ENCODE data around the gene PCDHA6. TPM values are rescaled to one million over a fixed set of nuclear protein-coding genes. Genes with fewer than 3 reads are reported as not detected.
"Not testable (repeated sequence)": the region's sequence is repeated elsewhere in the genome, so short reads cannot be mapped to it uniquely, and the experiment has no call there.

PCDHA6 gene
- total RNA-seq, result 0.50 TPM
- long read RNA-seq, result 0 reads

GRCh38 chr5:140827704-140828361 lies at the start of gene PCDHA6:
TSS of gene PCDHA6 (plus strand) at chr5:140827960. CDS start at chr5:140828092, 132 bp downstream.
- H3K36me3 ChIP-seq, result no peaks in the 10 kb centered on the region
- DNase-seq (no peak), ATAC-seq (no peak)
- H3K9me3 ChIP-seq, result peaks cover 19% of the 10 kb centered on the region
- TF ChIP-seq, protein P1, sequence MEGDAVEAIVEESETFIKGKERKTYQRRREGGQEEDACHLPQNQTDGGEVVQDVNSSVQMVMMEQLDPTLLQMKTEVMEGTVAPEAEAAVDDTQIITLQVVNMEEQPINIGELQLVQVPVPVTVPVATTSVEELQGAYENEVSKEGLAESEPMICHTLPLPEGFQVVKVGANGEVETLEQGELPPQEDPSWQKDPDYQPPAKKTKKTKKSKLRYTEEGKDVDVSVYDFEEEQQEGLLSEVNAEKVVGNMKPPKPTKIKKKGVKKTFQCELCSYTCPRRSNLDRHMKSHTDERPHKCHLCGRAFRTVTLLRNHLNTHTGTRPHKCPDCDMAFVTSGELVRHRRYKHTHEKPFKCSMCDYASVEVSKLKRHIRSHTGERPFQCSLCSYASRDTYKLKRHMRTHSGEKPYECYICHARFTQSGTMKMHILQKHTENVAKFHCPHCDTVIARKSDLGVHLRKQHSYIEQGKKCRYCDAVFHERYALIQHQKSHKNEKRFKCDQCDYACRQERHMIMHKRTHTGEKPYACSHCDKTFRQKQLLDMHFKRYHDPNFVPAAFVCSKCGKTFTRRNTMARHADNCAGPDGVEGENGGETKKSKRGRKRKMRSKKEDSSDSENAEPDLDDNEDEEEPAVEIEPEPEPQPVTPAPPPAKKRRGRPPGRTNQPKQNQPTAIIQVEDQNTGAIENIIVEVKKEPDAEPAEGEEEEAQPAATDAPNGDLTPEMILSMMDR (IDR thresholded peaks at IDR 0.05), result no peak
- H3K27me3 ChIP-seq (ENCODE audit: low read depth), result peaks cover 28% of the 10 kb centered on the region
- intact Hi-C loops (cut with DNase I), result no loop called here
- no peaks in the 10 kb centered on the region for H3K4me1 ChIP-seq
- H3K27ac ChIP-seq, result no peak within 1 kb of the TSS
- no peak within 1 kb of the TSS for H3K4me3 ChIP-seq

DNA sequence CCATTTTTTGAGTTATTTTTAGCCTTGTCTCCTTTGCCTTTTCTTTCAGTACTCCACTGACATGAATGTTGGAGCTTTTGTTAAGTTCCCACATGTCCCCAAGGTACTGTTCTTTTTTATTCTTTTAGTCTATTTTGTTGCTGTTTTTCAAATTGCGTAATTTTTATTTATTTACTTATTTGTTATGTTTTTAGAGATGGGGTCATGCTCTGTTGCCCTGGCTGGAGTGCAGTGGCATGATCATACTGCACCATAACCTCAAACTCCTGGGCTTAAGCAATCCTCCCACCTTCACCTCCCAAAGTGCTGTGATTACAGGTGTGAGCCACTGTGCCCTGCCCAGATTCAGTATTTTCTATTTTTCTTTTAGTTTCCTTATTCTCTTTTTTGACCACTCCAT lies 47.2 kb upstream of the PCDHA6 start:
- Histone ChIP-seq H3K27ac (no peak overlapping the region), H3K27me3 (ENCODE audit: low read depth) (no peaks in the 10 kb centered on the region), H3K36me3 (no peaks in the 10 kb centered on the region), H3K4me1 (no peaks in the 10 kb centered on the region), H3K4me3 (no peak overlapping the region), H3K9me3 (peaks cover 62% of the 10 kb centered on the region)
- TF ChIP-seq, protein P1 (IDR thresholded peaks at IDR 0.05), result no peak
- intact Hi-C loops (cut with DNase I), result no loop called here
- no peak for ATAC-seq
- no peak for DNase-seq

GRCh38 chr5:140785905-140786686 lies 41.7 kb upstream of the PCDHA6 start, which contains the start of gene PCDHA1:
TSS of gene PCDHA1 (plus strand) at chr5:140786140.
- Histone ChIP-seq H3K27me3 (ENCODE audit: low read depth) (peaks cover 17% of the 10 kb centered on the region), H3K27ac (no peak within 1 kb of the TSS), H3K4me3 (no peak within 1 kb of the TSS), H3K9me3 (peaks cover 57% of the 10 kb centered on the region), H3K4me1 (no peaks in the 10 kb centered on the region), H3K36me3 (no peaks in the 10 kb centered on the region)
- TF ChIP-seq, protein P1 (IDR thresholded peaks at IDR 0.05), result no peak
- DNase-seq (peak; percentile 29), ATAC-seq (no peak)
- intact Hi-C loops (cut with DNase I), result no loop called here

DNA sequence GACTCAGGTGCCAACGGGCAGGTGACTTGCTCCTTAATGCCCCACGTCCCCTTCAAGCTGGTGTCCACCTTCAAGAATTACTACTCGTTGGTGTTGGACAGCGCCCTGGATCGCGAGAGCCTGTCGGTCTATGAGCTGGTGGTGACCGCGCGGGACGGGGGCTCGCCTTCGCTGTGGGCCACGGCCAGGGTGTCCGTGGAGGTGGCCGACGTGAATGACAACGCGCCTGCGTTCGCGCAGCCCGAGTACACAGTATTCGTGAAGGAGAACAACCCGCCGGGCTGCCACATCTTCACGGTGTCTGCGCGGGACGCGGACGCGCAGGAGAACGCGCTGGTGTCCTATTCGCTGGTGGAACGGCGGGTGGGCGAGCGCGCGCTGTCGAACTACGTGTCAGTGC lies 40.3 kb upstream of the PCDHA6 start:
- H3K4me1 ChIP-seq; ATAC-seq; H3K27ac ChIP-seq; H3K36me3 ChIP-seq; intact Hi-C loops (cut with DNase I); H3K4me3 ChIP-seq: not testable (repeated sequence)
- DNase-seq, result peak; percentile 38
- Histone ChIP-seq H3K27me3 (ENCODE audit: low read depth) (peaks cover 17% of the 10 kb centered on the region), H3K9me3 (peaks cover 51% of the 10 kb centered on the region)

DNA sequence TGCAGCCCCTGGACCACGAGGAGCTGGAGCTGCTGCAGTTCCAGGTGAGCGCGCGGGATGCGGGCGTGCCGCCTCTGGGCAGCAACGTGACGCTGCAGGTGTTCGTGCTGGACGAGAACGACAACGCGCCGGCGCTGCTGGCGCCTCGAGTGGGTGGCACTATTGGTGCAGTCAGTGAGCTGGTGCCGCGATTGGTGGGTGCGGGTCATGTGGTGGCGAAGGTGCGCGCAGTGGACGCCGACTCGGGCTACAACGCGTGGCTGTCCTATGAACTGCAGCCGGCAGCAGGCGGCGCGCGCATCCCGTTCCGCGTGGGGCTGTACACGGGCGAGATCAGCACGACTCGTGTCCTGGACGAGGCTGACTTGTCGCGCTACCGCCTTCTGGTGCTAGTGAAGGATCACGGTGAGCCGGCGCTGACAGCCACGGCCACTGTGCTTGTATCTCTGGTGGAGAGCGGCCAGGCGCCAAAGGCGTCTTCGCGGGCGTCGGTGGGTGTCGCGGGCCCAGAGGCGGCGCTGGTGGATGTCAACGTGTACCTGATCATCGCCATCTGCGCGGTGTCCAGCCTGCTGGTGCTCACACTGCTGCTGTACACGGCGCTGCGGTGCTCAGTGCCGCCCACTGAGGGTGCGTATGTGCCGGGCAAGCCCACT lies 39.8 kb upstream of the PCDHA6 start:
- H3K27ac ChIP-seq; H3K4me1 ChIP-seq; ATAC-seq; H3K36me3 ChIP-seq; H3K4me3 ChIP-seq; intact Hi-C loops (cut with DNase I): not testable (repeated sequence)
- peak; percentile 38 for DNase-seq
- peaks cover 45% of the 10 kb centered on the region for H3K9me3 ChIP-seq
- peaks cover 17% of the 10 kb centered on the region for H3K27me3 ChIP-seq (ENCODE audit: low read depth)

GRCh38 chr5:140791089-140791488 lies 36.7 kb upstream of the PCDHA6 start:
- TF ChIP-seq, protein P1 (IDR thresholded peaks at IDR 0.05), result no peak
- H3K9me3 ChIP-seq, result peaks cover 42% of the 10 kb centered on the region
- H3K27me3 ChIP-seq (ENCODE audit: low read depth), result peaks cover 17% of the 10 kb centered on the region
- H3K36me3 ChIP-seq, result no peaks in the 10 kb centered on the region
- DNase-seq (no peak), ATAC-seq (no peak)
- H3K4me1 ChIP-seq, result no peaks in the 10 kb centered on the region
- intact Hi-C loops (cut with DNase I), result no loop called here
- no peak overlapping the region for H3K4me3 ChIP-seq
- H3K27ac ChIP-seq, result no peak overlapping the region

All from lower lobe of right lung (tissue), 2 donors.